ENCODE data around the gene ZFP1. TPM values are rescaled to one million over a fixed set of nuclear protein-coding genes. Genes with fewer than 3 reads are reported as not detected.

The ZFP1 gene
- total and polyA plus RNA-seq, 7 donors = 0.60 to 17.5 (median 9.2) TPM

DNA sequence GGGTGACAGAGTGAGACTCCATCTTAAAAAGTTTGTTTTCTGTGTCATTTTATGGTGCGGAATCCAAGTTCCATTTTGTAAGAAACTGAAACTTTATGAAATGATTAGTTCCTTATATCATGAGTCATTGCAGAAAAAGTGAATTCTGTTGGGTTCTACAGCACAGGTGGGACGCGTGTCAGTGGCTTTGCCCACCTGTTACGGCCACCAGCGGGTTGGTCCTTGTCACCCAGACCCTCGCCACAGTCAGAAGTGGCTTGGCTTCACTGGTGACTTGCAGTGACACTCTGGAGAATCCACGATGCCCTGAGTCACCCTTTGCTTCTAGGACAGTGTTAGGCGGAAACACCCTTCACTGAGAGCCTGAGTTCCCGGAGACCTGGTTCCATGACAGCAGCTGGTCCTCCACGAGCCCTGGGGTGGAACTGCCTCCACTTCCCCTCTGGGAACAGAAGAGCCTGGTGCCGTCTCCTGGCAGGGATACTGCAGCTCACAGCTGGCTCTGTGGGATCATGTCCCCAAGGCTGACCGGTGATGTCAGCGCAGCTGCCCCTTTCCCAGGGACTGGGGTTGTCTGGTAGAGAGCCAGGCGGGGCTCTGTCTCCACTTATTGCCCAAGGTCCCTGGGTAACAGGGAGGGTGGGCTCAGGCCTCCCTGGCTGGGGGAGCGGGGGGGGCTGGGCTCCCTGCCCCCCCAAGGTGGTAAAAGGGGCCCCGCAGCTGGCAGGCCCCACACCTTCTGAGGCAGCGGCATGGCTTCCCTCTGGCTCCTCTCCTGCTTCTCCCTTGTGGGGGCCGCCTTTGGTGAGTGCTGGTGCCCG is 70.1 kb downstream of the ZFP1 start, which contains the start of gene CTRB1:
TSS of gene CTRB1 (plus strand) at position 733 of the 821 bp plus-strand sequence. CDS start at position 753, 20 bp downstream.
- no peak for DNase-seq
- Histone ChIP-seq H3K9me3 (no peaks in the 10 kb centered on the region), H3K27ac (no peak within 1 kb of the TSS), H3K36me3 (no peaks in the 10 kb centered on the region), H3K4me1 (no peaks in the 10 kb centered on the region), H3K27me3 (no peaks in the 10 kb centered on the region), H3K4me3 (no peak within 1 kb of the TSS)
- 83 to 86% methylated on average over 19 of the region's 19 CpGs for WGBS, 2 donors
- intact Hi-C loops (cut with DNase I) = no loop called here
- no peak for TF ChIP-seq POLR2AphosphoS5 (IDR thresholded peaks at IDR 0.05)

DNA sequence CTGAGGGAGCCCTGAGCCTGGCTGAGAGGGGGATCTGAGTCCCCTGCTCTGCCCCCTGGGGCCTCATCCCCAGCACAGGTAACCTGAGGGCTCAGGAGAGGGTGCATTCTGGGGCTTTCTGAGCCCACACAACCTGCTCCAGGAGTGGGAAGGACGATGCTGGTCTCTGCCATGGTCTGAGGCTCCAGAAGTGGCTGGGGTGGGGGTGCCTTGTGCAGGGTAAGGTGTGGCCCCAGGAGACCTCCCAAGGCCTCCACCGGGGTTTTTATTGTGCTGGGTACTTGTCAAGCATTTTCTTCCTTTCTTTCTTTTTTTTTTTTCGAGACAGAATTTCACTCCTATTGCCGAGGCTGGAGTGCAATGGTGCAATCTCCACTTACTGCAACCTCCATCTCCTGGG is 70.8 kb downstream of the ZFP1 start:
- intact Hi-C loops (cut with DNase I) = no loop called here
- TF ChIP-seq, protein P1, sequence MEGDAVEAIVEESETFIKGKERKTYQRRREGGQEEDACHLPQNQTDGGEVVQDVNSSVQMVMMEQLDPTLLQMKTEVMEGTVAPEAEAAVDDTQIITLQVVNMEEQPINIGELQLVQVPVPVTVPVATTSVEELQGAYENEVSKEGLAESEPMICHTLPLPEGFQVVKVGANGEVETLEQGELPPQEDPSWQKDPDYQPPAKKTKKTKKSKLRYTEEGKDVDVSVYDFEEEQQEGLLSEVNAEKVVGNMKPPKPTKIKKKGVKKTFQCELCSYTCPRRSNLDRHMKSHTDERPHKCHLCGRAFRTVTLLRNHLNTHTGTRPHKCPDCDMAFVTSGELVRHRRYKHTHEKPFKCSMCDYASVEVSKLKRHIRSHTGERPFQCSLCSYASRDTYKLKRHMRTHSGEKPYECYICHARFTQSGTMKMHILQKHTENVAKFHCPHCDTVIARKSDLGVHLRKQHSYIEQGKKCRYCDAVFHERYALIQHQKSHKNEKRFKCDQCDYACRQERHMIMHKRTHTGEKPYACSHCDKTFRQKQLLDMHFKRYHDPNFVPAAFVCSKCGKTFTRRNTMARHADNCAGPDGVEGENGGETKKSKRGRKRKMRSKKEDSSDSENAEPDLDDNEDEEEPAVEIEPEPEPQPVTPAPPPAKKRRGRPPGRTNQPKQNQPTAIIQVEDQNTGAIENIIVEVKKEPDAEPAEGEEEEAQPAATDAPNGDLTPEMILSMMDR (IDR thresholded peaks at IDR 0.05) = no peak
- TF ChIP-seq POLR2A (IDR thresholded peaks at IDR 0.05) (no peak), EP300 (IDR thresholded peaks at IDR 0.05) (no peak), POLR2AphosphoS5 (IDR thresholded peaks at IDR 0.05) (no peak)
- Histone ChIP-seq H3K4me1 (no peaks in the 10 kb centered on the region), H3K9me3 (no peaks in the 10 kb centered on the region), H3K27ac (no peak overlapping the region), H3K36me3 (no peaks in the 10 kb centered on the region), H3K27me3 (peaks cover 0 to under 1% (median 0%) of the 10 kb centered on the region in 3 donors), H3K4me3 (no peak overlapping the region)
- 60 to 83% methylated on average over 4 of the region's 4 CpGs for WGBS, 2 donors
- DNase-seq = no peak

GRCh38 chr16:75219838-75220237 is 71.5 kb downstream of the ZFP1 start:
- H3K27ac ChIP-seq = no peak overlapping the region
- TF ChIP-seq, protein P1 (IDR thresholded peaks at IDR 0.05) = no peak
- TF ChIP-seq POLR2AphosphoS5 (IDR thresholded peaks at IDR 0.05) (no peak), POLR2A (IDR thresholded peaks at IDR 0.05) (no peak), EP300 (IDR thresholded peaks at IDR 0.05) (no peak)
- whole genome bisulfite sequencing, 2 donors = 60 to 73% methylated on average over 5 of the region's 5 CpGs
- H3K36me3 ChIP-seq = no peaks in the 10 kb centered on the region
- peaks cover 0 to 8% (median 6%) of the 10 kb centered on the region in 3 donors for H3K27me3 ChIP-seq
- H3K4me1 ChIP-seq = no peaks in the 10 kb centered on the region
- H3K4me3 ChIP-seq = no peak overlapping the region
- H3K9me3 ChIP-seq = no peaks in the 10 kb centered on the region
- no peak for DNase-seq
- intact Hi-C loops (cut with DNase I) = no loop called here

Other genes starting within 250 kb of the ZFP1 start
- 10 to 100 TPM; 15.1 to 40.7 (median 24.6) TPM for gene WDR59, start 163.4 kb upstream of the ZFP1 start, total RNA-seq
- 10 to 100 TPM in 2 of 3 donors, 1 to 10 TPM in 1; 6.2 to 20.3 (median 13.8) TPM for gene WDR59, start 163.4 kb upstream of the ZFP1 start, polyA plus RNA-seq
- 10 to 100 TPM; 16.9 to 33.0 (median 22.3) TPM for gene ZNRF1, start 149.5 kb upstream of the ZFP1 start, total RNA-seq
- 10 to 100 TPM; 10.6 to 12.2 (median 11.4) TPM for gene ZNRF1, start 149.5 kb upstream of the ZFP1 start, polyA plus RNA-seq
- 1 to 10 TPM; 2.5 to 7.6 (median 7.3) TPM for gene LDHD, start 31.7 kb upstream of the ZFP1 start, total RNA-seq
- gene LDHD, start 31.7 kb upstream of the ZFP1 start, polyA plus RNA-seq = 100 to 1,000 TPM in 1 of 3 donors, 10 to 100 TPM in 2; 66.1 to 114 (median 78.0) TPM
- gene CTRB2, start 58.6 kb downstream of the ZFP1 start, total RNA-seq = not detected
- 10 to 100 TPM in 1 of 3 donors, under 1 TPM in 1, not detected in 1; 0.42 to 17.4 TPM for gene CTRB2, start 58.6 kb downstream of the ZFP1 start, polyA plus RNA-seq
- not detected for gene CTRB1, start 70.5 kb downstream of the ZFP1 start, total RNA-seq
- gene CTRB1, start 70.5 kb downstream of the ZFP1 start, polyA plus RNA-seq = 10 to 100 TPM in 1 of 3 donors, under 1 TPM in 1, not detected in 1; 0.48 to 16.8 TPM
- 10 to 100 TPM; 21.7 to 42.9 (median 32.4) TPM for gene BCAR1, start 103.1 kb downstream of the ZFP1 start, total RNA-seq
- gene BCAR1, start 103.1 kb downstream of the ZFP1 start, polyA plus RNA-seq = 10 to 100 TPM; 45.0 to 82.3 (median 72.6) TPM